Skin of body (tissue), 2 donors: ENCODE measurements around the gene KLKB1. TPM values are rescaled to one million over a fixed set of nuclear protein-coding genes. Genes with fewer than 3 reads are reported as not detected.
"Not testable (repeated sequence)": the region's sequence is repeated elsewhere in the genome, so short reads cannot be mapped to it uniquely, and the experiment has no call there.

Source experiments
- DNase-seq: peaks from one replicate; lab custom pipeline; 2025; lab: John Stamatoyannopoulos, UW
- total RNA-seq: library from RNA; depleted of rRNA; stranded (reverse); fragments of >200 nt; gene quantifications from one replicate; pipeline ENCODE4 v1.2.3, GENCODE V29; 2014

KLKB1 gene
- total RNA-seq, 1 donor from 2014 or later, result 0.20 TPM

DNA sequence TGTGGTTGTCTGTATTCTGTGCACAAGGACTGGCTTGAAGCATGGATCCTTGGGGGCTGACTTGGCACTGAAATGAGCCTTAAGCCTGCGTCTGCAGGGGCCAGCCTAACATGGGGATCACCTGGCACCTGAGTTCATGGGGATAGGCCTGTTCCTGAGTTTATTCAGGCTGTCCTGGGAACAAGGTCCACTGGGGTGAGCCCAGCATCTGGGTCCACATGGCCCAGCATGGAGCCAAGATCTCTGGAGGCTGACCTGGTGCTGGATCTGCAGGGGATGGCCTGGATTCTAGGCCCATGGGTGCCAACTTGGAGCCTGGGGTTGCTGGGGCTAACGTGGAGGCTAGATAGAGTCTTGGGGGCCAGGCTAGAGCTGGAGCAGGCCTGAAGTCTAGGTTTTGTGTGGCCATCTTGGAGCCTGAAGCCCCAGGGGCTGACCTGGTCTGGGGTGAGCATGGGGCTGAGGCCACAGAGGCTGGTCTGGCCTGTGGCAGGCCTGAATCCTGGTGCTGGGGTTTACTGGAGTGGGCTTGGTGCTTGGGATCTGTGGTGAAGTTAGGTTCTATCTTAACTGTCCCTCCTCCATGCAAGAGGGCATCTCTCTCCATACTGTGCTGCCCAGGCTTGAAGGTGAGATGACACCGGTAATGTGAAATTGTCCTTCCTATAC lies 652 bp upstream of the KLKB1 start:
- no peak for DNase-seq

DNA sequence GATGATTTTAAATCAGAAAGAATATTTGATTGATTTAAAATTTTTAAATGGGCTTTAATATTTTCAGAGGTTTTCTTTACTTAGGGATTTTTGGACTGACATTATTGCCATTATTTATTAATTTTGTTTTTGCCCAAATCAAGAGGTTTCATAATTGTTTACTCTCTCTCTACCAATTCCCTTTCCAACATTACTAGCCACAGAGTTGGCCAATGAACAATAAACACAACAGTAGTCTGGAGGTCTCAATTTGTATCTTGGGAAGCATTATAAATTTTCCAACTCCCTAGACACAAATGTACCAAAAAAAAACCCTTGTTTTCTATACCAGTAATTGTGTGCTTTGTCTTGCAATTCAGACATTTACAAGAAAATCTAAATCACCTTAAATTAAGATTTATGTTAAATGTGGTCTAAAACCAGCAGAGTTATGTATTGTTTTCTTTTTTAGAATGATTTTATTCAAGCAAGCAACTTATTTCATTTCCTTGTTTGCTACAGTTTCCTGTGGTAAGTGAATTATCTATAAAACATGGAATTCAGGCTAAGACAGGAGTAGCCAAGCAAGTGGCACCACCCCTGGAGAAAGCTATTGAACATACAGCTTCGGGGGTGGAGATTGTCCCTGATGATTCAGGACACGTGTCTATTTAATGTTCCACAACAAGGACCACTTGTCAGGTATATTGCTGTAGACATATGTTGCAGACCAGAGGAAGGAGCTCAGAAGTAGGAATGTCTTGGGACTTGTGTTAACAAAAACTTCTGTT lies 622 bp downstream of the KLKB1 start:
- DNase-seq, result no peak

DNA sequence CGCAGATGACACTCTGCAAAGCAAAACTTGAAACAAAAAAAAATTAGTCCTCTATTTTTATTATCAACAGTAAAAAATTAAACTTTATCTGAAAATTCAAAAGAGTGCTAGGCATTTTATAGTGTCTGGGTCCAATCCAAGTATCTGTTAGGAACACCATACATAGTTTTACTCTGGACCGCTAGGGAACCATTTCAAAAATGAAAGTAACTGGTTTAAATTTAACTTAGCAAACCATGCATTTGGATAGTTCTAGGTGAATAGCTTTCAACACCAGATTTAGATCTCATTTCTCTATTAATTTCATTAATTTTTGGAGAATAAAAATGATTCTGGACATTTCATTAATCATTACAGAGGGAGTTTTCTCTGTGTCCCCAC lies 1.2 kb downstream of the KLKB1 start:
- DNase-seq, result no peak

DNA sequence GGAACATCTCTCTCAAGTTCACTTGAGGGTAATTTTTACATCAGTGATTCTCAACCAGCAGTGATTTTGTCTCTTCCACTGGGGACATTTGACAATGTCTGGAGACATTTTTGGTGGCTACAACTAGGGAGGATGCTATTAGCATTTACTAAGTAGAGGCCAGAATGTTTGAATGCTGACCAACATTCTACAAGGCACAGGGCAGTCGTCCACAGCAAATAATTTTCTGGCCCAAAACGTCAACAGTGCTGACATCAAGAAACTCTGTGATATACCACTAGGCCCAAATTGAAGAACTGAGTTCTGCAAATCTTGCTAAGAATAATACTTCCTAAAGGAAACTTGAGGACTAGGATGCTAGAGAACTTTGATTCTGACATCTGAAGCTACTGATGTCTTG lies 7.1 kb downstream of the KLKB1 start:
- no peak for DNase-seq

DNA sequence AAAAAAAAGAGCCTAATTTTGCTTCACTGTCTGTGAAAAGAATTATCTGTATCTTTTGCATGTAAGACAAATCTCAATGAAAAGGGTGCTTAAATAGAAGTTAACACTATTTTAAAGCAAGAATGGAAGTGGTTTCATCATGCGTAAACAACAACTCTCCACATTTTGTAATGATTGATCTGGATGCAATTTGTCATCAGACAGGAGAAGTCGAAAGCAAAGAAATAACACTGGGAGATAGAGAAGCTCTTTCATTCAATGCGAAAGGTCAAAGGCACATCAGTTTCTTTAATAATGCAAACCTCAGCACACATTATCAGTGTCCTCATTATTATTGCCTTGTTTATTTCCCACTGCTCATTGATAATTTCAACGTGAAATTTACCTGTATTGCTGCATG lies 8.8 kb downstream of the KLKB1 start:
- DNase-seq, result no peak

DNA sequence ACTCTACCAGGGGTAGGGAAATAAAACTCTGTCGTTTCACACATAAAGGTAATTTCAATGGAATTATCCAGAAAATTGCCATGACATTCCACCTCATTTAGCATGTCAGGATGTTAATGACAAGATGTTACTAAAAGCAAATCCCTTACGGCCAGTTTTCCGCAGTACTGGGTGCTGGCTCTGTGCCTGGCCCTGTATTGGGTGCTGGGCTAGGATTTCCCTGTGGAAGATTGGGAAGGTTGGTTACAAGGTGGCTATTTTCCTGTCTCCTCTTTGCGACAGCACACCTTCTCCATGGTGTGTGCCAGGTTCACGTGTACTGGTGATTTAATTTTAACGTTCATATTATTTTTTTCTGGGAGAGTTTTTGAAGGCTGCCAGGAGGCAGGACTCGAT lies 13.1 kb downstream of the KLKB1 start:
- DNase-seq, result no peak

DNA sequence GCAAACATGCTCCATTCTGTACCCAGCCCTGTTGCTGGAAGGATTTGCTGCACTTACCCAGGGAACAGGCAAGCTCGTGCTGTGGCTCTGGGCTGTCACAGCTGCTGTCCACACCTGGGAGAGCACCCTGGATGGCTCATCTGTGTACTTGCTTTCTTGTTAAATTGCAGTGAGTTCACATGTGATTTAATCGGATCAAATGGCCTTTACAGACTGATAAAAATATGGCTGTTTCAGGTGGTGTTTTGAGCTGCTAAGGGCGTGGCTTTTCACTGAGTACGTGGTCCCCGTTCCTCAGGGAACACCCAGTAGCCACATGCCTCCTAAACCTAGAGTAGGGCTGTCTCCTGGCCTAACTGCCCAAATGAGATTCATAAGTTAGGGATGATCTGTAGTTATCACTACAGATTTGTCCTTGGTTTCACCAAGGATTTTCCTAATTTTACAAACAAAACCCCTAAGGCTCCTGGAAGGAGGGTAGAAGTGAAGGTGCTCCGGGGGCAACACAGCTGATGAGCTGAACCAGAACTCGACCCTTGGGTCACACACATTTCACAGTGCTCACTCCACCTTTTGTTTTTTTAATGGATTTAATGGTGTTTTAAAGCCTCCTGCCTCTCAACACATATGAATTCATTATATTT lies 13.7 kb downstream of the KLKB1 start:
- DNase-seq, result no peak

DNA sequence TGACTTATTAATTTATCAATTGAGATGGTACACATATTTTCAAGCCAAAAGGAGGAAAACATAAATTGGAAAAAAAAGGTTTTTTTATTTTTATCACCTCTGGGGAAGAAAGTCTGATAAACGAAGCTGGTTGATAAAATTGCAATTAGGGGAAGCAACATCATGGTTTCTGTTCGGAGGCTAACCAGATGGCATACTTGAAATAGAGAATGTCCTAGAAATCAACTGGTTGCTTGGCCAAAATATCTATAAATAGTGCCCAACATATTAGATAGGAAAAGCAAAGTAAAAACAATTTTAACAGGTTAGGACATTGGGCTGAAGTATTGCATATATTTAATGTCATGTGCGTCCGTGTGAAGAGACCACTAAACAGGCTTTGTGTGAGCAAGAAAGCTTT lies 14.3 kb downstream of the KLKB1 start:
- no peak for DNase-seq

DNA sequence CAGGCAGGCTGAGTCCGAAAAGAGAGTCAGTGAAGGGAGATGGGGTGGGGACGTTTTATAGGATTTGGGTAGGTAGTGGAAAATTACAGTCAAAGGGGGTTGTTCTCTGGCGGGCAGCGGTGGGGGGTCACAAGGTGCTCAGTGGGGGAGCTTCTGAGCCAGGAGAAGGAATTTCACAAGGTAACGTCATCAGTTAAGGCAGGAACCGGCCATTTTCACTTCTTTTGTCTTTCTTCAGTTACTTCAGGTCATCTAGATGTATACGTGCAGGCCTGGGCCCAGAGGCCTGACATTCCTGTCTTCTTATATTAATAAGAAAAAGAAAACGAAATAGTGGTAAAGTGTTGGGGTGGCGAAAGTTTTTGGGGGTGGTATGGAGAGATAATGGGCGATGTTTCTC lies 14.7 kb downstream of the KLKB1 start:
- not testable (repeated sequence) for DNase-seq

DNA sequence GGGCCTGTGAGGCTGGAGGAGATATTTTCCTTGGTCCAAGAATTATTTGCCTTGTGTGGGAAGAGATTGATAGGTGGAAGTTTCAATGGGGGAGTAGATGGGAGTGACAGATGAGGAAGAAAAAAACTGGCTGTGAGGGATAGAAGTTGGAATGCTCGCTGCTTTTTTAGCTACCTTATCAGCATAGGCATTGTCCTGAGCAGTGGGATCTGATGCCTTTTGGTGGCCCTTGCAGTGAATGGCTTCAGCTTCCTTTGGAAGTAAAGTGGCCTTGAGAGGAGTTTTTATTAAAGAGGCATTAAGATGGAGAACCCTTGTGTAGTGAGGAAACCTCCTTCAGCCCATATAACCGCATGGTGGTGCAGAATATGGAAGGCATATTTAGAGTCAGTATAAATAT lies 16.0 kb downstream of the KLKB1 start:
- no peak for DNase-seq

DNA sequence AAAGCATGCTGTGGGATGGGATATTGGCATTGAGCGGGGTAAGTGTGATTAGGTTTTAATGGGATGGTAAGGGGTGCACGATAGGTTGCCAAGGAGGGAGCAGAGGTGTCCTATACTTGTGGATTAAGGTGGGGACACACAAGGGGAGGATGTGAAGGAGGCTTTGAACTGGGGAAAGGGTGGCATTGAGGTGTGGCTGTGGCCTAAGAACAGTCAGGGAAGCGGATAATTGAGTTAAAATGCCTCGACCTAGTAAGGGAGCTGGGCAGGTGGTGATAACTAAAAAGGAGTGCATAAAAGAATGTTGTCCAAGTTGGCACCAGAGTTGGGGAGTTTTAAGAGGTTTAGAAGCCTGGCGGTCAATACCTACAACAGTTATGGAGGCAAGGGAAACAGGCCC lies 17.5 kb downstream of the KLKB1 start:
- no peak for DNase-seq

DNA sequence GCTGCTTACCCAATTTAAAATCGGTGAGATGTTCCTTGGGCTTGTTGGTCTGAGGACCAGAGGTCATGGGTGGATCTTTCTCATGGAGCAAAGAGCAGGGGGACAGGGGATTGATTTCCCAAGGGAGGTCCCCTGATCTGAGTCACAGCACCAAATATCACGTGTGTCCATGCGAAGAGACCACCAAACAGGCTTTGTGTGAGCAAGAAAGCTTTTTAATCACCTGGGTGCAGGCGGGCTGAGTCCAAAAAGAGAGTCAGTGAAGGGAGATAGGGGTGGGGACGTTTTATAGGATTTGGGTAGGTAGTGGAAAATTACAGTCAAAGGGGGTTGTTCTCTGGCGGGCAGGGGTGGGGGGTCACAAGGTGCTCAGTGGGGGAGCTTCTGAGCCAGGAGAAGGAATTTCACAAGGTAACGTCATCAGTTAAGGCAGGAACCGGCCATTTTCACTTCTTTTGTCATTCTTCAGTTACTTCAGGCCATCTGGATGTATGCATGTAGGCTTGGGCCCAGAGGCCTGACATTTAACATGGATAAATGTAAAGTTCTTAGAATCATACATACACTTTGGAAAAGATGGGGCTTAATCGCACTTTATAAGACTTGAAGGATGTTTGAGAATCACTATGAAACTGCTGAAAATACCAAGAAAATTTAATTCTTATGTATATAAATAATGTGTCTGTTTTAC lies 19.9 kb downstream of the KLKB1 start:
- not testable (repeated sequence) for DNase-seq

DNA sequence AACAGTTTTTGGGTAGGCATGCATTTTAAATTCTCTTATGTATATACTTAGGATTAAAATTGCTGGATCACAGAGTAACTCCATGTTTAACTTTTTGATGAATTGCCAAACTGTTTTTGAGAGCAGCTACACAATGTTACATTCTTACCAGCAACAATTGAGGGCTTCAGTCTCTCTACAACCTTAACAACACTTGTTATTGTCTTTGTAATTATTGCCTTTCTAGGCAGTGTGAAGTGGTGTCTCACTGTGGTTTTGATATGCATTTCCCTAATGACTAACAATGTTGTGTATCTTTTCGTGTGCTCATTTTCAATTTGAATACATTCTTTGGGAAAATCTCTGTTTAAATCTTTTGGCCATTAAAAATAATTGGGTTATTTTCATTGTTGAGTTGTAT lies 21.3 kb downstream of the KLKB1 start:
- no peak for DNase-seq

DNA sequence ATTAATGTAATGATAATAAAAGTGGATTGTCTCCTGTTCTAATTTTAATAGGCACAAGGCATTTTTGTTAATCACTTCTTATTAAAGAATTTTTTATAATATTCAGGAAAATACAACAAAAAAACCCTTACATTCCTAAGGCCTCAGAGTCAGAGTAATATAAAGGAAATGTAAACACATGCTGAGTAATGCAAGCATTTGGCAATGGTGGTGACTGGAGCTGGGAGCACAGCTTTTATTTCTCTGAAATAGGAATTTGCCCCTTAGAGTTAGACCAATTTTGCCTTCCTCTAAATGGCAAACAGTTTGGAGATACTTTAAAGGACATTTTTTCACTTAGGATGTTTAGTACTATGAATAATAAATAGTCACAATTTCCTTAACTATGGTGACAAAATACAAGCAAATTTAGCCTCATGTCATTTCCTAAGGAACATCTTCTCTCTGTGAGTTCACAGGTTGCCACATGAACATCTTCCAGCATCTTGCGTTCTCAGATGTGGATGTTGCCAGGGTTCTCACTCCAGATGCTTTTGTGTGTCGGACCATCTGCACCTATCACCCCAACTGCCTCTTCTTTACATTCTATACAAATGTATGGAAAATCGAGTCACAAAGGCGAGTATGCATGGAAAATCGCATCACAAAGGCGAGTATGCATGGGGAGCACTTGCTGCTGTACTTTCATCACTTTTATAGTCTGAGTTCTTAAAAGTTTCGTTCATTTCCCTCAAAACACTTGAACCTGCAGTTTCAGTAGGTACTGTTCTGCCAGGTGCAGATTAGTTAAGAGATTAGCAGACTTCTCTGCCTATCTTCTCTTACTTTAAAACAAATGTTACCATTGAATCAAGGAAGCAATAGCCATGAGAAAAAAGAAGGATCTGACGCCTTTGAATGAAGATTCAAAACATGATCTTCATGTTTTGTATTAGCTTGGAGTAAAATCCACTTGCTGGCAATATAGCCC lies 22.8 kb downstream of the KLKB1 start:
- no peak for DNase-seq

DNA sequence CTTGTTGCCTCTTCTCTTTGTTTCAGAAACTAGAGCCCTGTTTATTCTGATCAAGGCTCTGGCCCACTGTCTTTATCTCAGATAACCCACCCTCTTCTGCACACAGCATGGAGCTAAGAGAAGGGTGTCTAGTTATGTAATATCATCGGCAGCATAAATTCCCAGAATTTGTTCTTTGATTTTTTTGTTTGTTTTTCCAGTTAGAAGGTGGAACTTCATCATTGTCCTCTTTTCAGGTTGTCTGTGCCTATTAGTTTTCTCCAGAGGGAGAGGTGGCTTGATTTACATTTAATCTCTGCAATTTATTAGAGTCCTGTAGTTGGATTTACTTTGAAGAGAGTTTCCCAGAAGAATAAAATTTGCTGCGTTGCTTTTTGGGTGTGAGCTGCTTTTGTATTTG lies 23.5 kb downstream of the KLKB1 start:
- DNase-seq, result no peak

DNA sequence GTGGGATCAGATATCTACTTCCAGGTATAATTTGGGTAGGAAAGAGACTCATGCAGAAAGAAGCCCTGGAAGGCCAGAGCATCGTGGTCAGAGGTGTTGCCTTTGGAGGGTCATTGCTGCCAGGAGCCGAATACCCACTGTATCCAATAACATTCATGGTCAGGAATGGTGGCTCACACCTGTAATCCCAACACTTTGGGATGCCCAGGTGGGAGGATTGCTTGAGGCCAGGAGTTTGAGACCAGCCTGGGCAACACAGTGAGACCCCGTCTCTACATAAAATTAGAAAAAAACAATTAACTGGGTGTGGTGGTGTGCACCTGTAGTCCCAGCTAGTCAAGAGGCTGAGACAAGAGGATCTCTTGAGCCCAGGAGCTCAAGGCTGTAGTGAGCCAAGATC lies 27.8 kb downstream of the KLKB1 start:
- no peak for DNase-seq

DNA sequence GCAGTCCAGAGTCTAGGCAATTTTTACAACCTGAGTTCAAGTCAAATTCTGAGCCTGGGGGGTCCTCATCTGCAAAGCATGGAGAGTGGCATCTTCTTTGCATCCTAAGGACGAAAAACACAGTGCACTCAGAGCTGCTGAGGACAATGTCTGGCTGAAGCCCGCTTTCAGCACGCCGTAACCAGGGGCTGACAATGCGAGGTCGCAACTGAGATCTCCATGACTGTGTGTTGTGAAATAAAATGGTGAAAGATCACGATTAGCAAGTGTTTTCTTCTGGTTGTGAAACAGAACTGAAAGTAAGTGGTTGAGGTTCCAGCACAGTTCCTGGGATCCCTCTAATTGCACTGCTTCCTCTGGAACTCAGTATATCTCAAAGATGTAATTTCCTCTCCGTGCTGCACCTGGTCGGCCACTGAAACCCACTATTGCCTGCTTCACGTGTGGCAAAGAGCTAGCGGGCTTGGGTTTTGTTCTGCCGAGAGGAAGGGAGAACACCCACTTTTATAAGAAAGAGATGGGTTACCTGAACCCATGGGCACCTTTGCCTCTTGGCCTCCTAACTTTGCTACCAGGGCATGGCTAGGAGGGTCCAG lies 31.0 kb downstream of the KLKB1 start:
- DNase-seq, result no peak

DNA sequence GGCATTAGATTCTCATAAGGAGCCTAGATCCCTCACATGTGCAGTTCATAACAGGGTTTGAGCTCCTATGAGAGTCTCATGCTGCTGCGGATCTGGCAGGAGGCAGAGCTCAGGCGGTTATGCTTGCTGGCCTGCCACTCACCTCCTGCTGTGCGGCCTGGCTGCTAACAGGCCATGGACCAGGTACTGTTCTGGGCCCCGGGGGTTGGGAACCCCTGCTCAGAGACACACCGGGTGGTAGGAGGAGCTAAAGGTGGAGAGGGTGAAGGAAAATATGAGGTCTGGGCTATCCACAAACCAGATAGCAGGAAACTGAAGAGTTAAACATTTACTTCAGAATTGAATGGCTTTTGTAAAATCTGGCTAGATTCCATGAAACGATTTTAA lies 32.8 kb downstream of the KLKB1 start:
- DNase-seq, result no peak

DNA sequence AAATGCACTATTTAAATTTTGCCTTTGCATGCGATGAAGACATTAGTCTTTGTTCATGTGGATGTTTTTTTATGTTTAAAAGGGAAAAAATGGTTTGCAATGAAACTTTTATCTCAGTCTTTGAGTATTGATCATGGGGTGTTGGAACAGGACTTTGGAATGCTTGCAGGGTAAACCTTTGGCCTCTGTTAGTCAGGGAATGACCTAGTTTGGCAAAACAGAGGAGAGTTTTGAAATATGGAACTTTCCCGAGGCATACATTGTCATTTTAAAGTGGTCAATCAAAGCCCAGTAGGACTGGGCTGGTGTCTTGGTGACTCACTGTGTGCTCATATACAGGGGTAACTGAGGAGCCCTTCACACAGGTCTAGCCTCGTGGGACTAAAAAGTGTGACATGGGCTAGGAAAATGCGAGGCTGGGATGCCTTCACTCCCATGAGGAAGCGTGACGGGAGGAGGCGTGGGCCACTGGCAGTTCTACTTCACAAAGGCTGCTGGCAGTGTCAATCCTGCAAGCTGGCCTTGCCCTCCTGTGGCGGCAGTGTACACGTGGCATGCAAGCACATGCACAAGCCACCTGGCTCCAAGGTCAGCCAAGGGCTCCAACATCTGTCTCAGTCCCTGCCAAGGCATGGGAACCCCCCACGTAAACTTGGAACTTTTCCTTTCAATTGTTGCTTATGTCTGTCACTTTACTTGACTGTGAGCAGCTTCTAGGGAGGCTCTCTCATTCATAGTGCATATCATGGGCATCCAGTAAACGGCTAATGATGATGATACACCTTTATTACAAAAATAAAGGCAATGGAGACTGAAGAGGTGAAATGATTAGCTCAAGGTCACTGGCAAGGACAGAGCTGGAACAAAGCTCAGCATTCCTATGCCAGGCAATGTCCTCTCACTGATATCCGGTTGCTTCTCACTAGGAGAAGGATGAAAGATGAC lies 33.5 kb downstream of the KLKB1 start:
- DNase-seq, result no peak

DNA sequence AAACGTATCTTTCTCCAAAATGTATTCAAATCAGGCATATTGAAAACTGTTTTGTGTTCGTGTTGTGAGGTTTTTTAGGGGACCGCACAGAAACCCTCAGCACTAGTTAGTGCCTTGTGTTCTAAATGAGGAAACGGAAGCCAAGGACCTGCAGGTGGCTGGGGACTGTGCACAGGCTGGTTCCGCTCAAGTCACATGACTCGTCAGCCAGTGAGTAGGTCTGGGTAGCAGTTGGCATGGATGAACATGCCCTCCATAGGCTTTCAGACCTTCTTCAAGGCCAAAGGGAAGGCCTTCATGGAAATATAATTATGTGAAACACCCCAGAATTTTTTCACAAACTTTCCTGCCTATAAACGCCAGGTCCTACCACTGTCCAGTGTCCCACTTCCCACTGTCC lies 37.4 kb downstream of the KLKB1 start:
- no peak for DNase-seq
